OCI-LY1 (cell line): Measurements from ENCODE around the gene CTNNA2.

Experiments used
- EZH2 ChIP-seq: fragments of 200-600 bp; sonication (generic), shearing (Covaris generic); IDR thresholded peaks from 2 replicates; pipeline ENCODE4 v1.8.0; 2017; ENCODE audit warnings: borderline replicate concordance, mixed run types, mild to moderate bottlenecking, antibody characterized with exemption, low read length, moderate library complexity, mixed read lengths
- TF ChIP-seq, protein P1 (sequence below): fragments of 200-600 bp; sonication (generic), shearing (Covaris generic); IDR thresholded peaks from 2 replicates; pipeline ENCODE4 v1.5.1; 2017; ENCODE audit warnings: mild to moderate bottlenecking, antibody characterized with exemption, low read length, moderate library complexity, mixed read lengths

DNA sequence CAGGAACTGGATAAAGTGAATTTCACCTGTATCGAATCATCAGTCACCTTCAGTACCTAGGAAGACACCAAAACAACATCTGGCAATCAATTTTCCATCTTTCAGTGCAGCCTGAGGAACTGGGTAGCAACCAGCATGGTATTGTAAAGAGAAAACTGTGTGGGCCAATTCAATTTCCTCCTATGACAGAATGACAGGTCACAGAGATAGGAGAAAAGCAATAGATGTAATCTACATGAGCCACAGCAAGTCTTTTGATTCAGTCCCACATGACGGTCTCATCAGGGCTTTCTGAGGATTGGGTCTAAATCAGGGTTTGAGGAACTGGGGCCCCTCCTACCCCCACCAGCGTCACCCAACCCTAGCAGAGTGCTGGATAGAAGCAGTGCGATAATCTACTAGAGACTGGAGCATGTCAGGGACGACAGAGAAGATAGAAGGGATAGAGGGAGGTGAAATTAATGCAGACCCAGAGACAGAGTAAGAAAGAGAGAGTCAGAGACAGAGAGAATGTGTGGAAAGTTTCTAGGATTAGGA, 523.0 kb downstream of the CTNNA2 start:
- TF ChIP-seq, protein P1, sequence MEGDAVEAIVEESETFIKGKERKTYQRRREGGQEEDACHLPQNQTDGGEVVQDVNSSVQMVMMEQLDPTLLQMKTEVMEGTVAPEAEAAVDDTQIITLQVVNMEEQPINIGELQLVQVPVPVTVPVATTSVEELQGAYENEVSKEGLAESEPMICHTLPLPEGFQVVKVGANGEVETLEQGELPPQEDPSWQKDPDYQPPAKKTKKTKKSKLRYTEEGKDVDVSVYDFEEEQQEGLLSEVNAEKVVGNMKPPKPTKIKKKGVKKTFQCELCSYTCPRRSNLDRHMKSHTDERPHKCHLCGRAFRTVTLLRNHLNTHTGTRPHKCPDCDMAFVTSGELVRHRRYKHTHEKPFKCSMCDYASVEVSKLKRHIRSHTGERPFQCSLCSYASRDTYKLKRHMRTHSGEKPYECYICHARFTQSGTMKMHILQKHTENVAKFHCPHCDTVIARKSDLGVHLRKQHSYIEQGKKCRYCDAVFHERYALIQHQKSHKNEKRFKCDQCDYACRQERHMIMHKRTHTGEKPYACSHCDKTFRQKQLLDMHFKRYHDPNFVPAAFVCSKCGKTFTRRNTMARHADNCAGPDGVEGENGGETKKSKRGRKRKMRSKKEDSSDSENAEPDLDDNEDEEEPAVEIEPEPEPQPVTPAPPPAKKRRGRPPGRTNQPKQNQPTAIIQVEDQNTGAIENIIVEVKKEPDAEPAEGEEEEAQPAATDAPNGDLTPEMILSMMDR, result no peak
- TF ChIP-seq EZH2, result no peak
